HT-29 (cell line): Measurements from ENCODE around the gene CDC7. TPM values are rescaled to one million over a fixed set of nuclear protein-coding genes. Genes with fewer than 3 reads are reported as not detected.
"Not testable (repeated sequence)": the region's sequence is repeated elsewhere in the genome, so short reads cannot be mapped to it uniquely, and the experiment has no call there.

ENCODE experiments used
- DNase-seq: peaks from one replicate; pipeline ENCODE4 v3.0.0-alpha.2; 2015; ENCODE audit warnings: low spot score
- total RNA-seq: library from RNA; depleted of rRNA; stranded (reverse); fragments of >200 nt; shearing (Covaris generic); gene quantifications from 2 replicates; pipeline ENCODE4 v1.2.3, GENCODE V29; 2014; rRNA removed

Gene CDC7
- total RNA-seq = 6.0 and 6.6 TPM in 2 replicates

DNA sequence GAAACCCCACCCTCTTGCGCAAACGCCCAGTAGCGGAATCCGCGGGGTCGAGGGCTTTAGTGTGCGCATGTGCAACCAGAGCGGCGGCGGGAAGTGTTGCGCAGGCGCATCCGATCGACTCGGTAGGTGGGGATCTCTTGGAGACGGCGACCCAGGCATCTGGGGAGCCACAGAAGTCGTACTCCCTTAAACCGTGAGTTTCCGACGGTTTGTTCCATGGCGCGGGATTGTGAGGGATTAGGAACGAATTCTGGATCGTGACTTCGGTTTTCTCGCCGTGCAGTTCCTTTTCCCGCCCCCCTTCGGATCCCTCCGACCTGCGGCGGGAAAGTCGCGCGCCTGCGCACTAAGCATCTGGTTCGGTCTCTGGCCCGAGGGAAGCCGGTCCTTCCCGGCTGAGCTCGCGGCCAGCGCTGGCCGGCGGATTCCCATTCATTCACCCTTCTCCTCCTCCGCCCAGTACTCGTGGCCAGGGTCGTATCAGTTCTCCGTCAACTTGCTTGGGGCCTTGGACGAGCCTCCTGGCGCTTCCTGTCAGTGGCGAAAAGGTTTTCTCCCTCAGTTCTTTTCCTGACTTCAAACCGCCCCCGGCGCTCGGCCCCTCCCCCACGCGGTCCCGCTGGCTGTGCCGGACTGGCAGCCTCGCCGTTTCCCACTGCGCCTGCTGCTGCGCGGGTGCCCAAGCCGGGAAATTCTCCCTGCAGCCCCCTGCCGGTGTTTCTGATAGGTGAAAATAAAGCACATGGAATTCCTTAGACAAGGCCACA, at the start of gene CDC7:
Gene CDC7 (plus strand): TSS at position 96 of the 767 bp plus-strand sequence. CDS start 866 bp downstream, outside the sequence.
- peak; percentile 93 for DNase-seq

DNA sequence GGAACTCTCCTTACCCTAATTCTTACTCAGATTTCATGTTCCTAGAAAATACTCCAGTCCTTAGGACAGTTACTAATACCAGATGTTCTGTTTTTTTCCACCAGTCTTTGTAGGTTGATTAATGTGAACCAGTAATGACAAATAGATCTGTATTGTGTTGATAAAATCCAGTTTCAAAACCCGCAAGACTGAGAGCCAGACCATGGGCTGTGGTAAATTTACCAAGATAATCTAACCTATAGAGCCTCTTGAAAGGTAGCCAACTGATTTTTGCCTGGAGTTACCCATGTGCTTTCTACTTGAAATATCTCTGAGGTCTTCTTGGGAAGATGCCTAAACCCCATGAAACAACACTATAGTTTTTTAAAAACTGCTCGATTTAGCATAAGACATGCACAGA, 46.5 kb upstream of the CDC7 start:
- DNase-seq = no peak

- DNase-seq = no peak
These were observed 45.3 kb upstream of the CDC7 start for GRCh38 chr1:91455334-91455733.

GRCh38 chr1:91455896-91456295, 44.8 kb upstream of the CDC7 start:
- DNase-seq = no peak

DNA sequence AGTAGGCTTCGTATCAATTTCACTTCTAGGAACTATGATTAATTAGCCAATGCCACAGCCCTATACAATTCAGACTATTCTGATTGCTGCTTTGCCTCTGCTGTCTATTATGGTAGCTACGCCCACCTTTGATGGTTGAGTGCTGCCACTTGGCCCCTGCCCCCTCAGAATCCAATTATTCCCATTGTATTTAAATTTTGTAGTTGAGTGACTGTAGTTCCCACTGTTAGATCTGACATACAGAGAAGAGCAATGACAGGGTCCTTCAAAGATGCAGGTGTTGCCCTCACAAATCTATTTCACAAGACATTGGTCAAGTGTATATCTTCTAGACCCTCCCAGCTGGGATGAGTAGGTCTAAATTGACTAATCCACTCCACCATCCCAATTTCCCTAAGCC, 35.3 kb upstream of the CDC7 start:
- DNase-seq = not testable (repeated sequence)

GRCh38 chr1:91476533-91477217, 24.0 kb upstream of the CDC7 start:
- no peak for DNase-seq

- no peak for DNase-seq
These were observed 13.2 kb upstream of the CDC7 start for GRCh38 chr1:91487469-91487868.

GRCh38 chr1:91490501-91490900, 10.2 kb upstream of the CDC7 start:
- no peak for DNase-seq

- no peak for DNase-seq
These were observed 2.6 kb upstream of the CDC7 start for GRCh38 chr1:91498035-91498434.

DNA sequence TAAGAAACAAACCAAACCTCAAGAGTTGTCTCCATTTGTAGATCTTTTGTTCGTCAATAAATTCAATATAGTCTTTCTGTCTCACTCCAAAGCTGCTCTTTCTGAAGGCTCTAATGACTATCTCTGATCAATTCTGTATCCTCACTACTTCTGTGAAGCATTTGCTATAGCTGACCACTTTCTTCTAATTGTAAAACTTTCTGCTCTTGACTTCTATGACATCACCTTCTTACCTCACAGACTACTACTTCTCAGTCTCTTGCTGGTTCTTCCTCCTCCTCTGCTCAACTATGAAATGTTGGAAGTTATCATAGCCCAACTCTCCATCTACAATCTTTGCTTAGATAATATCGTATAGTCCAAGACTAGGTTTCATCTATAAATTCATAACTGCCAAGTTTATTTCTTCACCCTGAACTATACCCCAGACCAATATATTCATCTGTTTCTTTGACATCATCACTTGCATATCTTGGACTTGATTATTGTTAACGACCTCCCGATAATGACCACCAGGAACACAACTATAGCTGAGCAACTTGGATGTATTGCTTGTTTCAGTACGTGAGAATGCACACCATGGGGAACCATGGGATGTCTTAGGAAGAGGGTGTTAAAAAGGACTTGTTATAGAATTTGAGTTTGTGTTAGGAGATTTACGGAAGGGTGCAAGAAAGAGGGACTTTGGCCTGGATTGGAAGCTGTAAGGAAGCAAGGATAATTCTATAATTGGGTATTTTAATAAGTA, 2.0 kb upstream of the CDC7 start:
- no peak for DNase-seq

GRCh38 chr1:91499346-91499745, 1.3 kb upstream of the CDC7 start:
- DNase-seq = no peak

GRCh38 chr1:91499904-91500755, 521 bp upstream of the CDC7 start:
- no peak for DNase-seq

DNA sequence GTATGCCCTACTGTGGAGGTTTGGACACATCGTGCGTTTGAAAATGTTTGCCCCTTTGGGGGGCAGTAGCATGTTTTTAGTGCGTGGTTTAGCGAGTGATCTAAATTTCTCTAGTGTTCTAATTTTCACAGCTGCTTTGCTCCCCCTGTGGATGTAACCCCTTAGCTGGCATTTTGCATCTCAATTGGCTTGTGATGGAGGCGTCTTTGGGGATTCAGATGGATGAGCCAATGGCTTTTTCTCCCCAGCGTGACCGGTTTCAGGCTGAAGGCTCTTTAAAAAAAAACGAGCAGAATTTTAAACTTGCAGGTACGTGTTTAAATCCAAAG, 836 bp downstream of the CDC7 start:
- no peak for DNase-seq

DNA sequence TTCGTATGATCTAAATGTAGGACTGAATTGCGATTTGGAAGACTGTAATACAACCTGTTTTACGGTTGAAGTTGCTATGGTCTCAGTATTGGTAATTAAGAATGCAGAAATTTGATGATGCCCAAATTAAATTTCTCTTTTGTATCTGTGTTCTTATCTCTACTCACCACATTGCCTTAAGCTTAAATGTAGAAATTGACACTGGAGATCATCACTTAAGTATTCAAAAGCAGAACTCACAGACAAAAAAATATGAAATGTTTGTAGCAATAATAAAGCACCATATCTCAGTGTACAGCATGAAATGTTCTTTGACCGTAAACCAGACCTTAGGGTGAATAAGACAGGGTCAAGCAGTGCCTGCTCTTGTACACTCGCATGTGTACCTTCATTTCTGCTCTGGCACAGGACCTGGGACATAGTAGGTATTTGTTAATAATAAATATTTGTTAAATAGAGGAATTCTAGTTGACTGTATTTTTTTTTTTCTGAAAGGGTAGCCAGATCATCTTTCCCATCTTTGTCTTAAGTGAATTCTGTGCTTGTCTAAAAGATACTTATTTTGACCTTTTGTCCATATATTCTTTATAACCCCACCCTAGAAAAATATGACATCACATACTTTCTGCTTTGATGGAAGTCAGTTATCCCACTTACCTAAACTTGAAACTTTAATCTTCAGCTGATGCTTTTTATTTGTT, 1.5 kb downstream of the CDC7 start:
- peak; percentile 16 for DNase-seq

- no peak for DNase-seq
These were observed 2.1 kb downstream of the CDC7 start for GRCh38 chr1:91502672-91503184.

GRCh38 chr1:91503332-91503900, 2.8 kb downstream of the CDC7 start:
- DNase-seq = no peak

DNA sequence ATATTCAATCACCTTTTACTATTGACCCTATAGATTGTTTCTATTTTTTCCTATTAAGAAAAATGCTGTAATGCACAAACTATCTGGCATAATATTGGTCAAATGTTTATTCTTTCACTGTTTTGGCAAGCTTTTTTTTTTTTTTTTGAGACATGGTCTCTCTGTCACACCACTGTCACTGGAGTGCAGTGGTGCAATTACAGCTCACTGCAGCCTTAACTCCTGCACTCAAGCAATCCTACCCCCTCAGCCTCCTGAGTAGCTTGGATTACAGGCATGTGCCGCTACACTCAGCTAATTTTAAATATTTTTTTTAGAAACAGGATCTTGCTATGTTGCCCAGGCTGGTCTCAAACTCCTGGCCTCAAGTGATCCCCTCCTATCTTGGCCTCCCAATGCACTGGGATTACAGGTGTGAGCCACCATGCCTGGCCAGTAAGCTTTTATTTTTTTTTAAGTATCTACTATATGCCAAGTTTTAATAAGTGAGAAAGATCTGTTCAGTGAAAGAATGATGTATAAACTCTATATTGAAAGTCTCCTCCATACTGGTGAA, 3.4 kb downstream of the CDC7 start:
- no peak for DNase-seq

GRCh38 chr1:91505086-91505485, 4.4 kb downstream of the CDC7 start:
- DNase-seq = no peak

- DNase-seq = no peak
These were observed 5.4 kb downstream of the CDC7 start for GRCh38 chr1:91506071-91506470.

DNA sequence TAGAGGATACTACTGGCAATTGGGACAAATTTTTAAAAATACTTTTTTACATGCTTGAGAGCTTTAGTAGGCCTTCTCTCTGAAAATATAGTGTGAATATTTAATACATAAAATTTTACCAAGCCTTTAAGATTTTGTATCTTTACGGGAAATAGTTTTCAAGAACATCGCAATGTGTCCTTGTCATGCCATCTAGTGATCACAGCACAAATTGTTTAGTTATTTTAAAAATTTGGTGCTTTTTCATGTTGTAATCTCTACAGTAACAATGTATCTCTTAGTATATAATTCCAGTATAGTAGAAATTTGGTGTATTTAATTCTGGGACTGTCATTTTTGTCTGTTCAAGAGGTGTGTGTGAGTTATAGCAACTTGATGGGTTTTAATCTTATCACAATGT, 6.7 kb downstream of the CDC7 start:
- DNase-seq = no peak
